Measurements from ENCODE around the gene SPSB4.

The SPSB4 gene

DNA sequence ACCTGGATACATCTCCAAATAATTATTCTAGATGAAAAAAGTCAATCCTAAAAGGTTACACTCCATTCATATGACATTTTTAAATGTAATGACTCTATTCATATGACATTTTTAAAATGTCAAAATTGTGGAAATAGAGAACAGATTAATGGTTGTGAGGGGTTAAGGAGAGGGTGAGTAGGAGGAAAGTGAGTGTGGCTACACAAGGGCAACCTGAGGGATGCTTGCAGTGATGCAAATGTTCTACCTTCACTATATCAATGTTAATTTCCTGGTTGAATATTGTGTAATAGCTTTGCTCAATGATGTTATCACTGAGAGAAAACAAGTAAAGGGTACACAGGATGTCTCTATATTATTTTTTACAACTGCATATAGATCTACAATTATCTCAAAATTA lies 125.6 kb downstream of the SPSB4 start:
- no peak overlapping the region for H3K27ac ChIP-seq (ENCODE audit: low read length)
- TF ChIP-seq EZH2phosphoT487 (IDR thresholded peaks at IDR 0.05; ENCODE audit: low read length) (no peak), EZH2 (optimal IDR thresholded peaks at IDR 0.05; ENCODE audit: low read depth, low read length) (no peak)
- TF ChIP-seq, protein P1, sequence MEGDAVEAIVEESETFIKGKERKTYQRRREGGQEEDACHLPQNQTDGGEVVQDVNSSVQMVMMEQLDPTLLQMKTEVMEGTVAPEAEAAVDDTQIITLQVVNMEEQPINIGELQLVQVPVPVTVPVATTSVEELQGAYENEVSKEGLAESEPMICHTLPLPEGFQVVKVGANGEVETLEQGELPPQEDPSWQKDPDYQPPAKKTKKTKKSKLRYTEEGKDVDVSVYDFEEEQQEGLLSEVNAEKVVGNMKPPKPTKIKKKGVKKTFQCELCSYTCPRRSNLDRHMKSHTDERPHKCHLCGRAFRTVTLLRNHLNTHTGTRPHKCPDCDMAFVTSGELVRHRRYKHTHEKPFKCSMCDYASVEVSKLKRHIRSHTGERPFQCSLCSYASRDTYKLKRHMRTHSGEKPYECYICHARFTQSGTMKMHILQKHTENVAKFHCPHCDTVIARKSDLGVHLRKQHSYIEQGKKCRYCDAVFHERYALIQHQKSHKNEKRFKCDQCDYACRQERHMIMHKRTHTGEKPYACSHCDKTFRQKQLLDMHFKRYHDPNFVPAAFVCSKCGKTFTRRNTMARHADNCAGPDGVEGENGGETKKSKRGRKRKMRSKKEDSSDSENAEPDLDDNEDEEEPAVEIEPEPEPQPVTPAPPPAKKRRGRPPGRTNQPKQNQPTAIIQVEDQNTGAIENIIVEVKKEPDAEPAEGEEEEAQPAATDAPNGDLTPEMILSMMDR (IDR thresholded peaks at IDR 0.05; ENCODE audit: low read length) = no peak
- H2AFZ ChIP-seq (ENCODE audit: low read length) = no peak overlapping the region
- H3K36me3 ChIP-seq (replicated peaks; ENCODE audit: insufficient read depth, low read length) = no peaks in the 10 kb centered on the region
- no peak overlapping the region for H3K4me3 ChIP-seq (ENCODE audit: low read length)
- no peaks in the 10 kb centered on the region for H3F3A ChIP-seq (ENCODE audit: insufficient read depth, low read length)
- DNase-seq = no peak
- no peaks in the 10 kb centered on the region for H3K79me2 ChIP-seq (ENCODE audit: low read length)
- no peaks in the 10 kb centered on the region for H3K27me3 ChIP-seq (replicated peaks; ENCODE audit: insufficient read depth, low read length)
- H3K4me2 ChIP-seq (ENCODE audit: low read depth, low read length) = no peak overlapping the region
- no peaks in the 10 kb centered on the region for H3K4me1 ChIP-seq (ENCODE audit: low read length)
- H3K9me2 ChIP-seq (replicated peaks; ENCODE audit: insufficient read depth, low read length) = no peaks in the 10 kb centered on the region
- no peaks in the 10 kb centered on the region for H4K20me1 ChIP-seq (ENCODE audit: insufficient read depth, low read length)
- no peaks in the 10 kb centered on the region for H3K9me3 ChIP-seq (replicated peaks; ENCODE audit: insufficient read depth, low read length)
- H3K9ac ChIP-seq (ENCODE audit: low read length) = no peak overlapping the region

DNA sequence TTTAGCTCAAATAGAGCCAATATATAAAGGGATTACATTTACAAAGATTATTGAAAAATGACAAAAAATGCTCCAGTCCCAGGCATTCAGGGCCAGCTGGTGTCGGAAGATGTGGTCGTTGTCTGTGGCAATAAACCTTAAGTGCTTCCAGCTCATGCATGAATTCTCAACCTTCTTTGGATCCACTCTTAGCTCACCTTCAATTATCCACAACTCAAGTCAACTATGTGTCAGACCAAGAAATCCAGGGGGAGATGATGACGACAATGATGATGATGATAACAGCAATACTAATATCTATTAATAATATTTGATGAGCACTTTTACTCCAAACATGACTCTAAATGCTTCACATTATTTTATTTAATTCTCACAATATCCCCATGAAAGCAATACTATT lies 126.9 kb downstream of the SPSB4 start:
- Histone ChIP-seq H3K36me3 (replicated peaks; ENCODE audit: insufficient read depth, low read length) (no peaks in the 10 kb centered on the region), H3K4me1 (ENCODE audit: low read length) (no peaks in the 10 kb centered on the region), H3K27me3 (replicated peaks; ENCODE audit: insufficient read depth, low read length) (no peaks in the 10 kb centered on the region), H3F3A (ENCODE audit: insufficient read depth, low read length) (no peaks in the 10 kb centered on the region), H3K9me2 (replicated peaks; ENCODE audit: insufficient read depth, low read length) (no peaks in the 10 kb centered on the region), H3K79me2 (ENCODE audit: low read length) (no peaks in the 10 kb centered on the region), H3K4me2 (ENCODE audit: low read depth, low read length) (no peak overlapping the region), H3K9me3 (replicated peaks; ENCODE audit: insufficient read depth, low read length) (no peaks in the 10 kb centered on the region), H3K9ac (ENCODE audit: low read length) (no peak overlapping the region), H3K4me3 (ENCODE audit: low read length) (no peak overlapping the region), H2AFZ (ENCODE audit: low read length) (no peak overlapping the region), H3K27ac (ENCODE audit: low read length) (no peak overlapping the region), H4K20me1 (ENCODE audit: insufficient read depth, low read length) (no peaks in the 10 kb centered on the region)
- no peak for DNase-seq
- TF ChIP-seq EZH2phosphoT487 (IDR thresholded peaks at IDR 0.05; ENCODE audit: low read length) (no peak), EZH2 (optimal IDR thresholded peaks at IDR 0.05; ENCODE audit: low read depth, low read length) (no peak)
- TF ChIP-seq, protein P1 (IDR thresholded peaks at IDR 0.05; ENCODE audit: low read length) = no peak

DNA sequence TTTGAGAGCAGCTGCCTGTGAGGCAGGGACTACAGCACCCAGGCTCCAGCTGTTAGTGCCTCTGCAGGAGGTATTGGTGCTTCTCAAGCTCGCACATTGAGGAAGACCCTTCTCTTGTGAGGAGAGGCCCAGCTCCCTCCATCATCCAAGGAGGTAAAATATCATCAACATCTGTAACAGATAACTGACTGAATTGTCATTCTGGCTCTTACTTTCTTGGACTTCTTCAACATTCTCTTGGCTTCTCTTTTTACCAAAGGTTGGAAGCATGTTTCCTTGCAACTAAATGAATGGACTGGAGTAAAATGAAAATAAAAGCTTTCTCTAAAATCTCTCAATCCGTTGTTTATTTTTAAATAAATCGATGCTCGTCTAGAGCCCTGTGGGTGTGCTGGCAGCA lies 127.4 kb downstream of the SPSB4 start:
- no peak overlapping the region for H3K4me2 ChIP-seq (ENCODE audit: low read depth, low read length)
- H2AFZ ChIP-seq (ENCODE audit: low read length) = no peak overlapping the region
- DNase-seq = no peak
- H3K4me3 ChIP-seq (ENCODE audit: low read length) = no peak overlapping the region
- no peaks in the 10 kb centered on the region for H3K9me2 ChIP-seq (replicated peaks; ENCODE audit: insufficient read depth, low read length)
- no peaks in the 10 kb centered on the region for H3K9me3 ChIP-seq (replicated peaks; ENCODE audit: insufficient read depth, low read length)
- TF ChIP-seq EZH2phosphoT487 (IDR thresholded peaks at IDR 0.05; ENCODE audit: low read length) (no peak), EZH2 (optimal IDR thresholded peaks at IDR 0.05; ENCODE audit: low read depth, low read length) (no peak)
- TF ChIP-seq, protein P1 (IDR thresholded peaks at IDR 0.05; ENCODE audit: low read length) = no peak
- no peaks in the 10 kb centered on the region for H3K27me3 ChIP-seq (replicated peaks; ENCODE audit: insufficient read depth, low read length)
- no peaks in the 10 kb centered on the region for H4K20me1 ChIP-seq (ENCODE audit: insufficient read depth, low read length)
- H3K4me1 ChIP-seq (ENCODE audit: low read length) = no peaks in the 10 kb centered on the region
- H3K79me2 ChIP-seq (ENCODE audit: low read length) = no peaks in the 10 kb centered on the region
- H3K36me3 ChIP-seq (replicated peaks; ENCODE audit: insufficient read depth, low read length) = no peaks in the 10 kb centered on the region
- H3F3A ChIP-seq (ENCODE audit: insufficient read depth, low read length) = no peaks in the 10 kb centered on the region
- no peak overlapping the region for H3K27ac ChIP-seq (ENCODE audit: low read length)
- H3K9ac ChIP-seq (ENCODE audit: low read length) = no peak overlapping the region

All from MM.1S (cell line).